ENCODE data around the gene ERC1.
"Not testable (repeated sequence)": the region's sequence is repeated elsewhere in the genome, so short reads cannot be mapped to it uniquely, and the experiment has no call there.

Gene ERC1

DNA sequence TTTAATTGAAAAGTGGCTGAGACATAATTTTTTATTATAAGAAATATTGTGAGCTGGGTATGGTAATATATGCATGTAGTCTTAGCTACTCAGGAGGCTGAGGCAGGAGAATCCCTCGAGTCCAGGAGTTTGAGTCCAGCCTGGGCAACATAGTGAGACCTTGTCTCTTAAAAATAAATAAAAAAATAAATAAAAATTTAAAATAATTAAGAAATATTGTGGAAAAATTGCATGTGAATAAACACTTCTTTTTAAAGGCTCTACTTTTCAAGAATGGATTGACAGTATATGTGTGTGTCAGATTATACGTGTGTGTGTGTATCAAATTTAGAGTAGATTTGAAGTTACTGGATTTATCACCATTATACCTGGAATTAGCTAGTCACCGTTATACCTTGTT lies 43.2 kb downstream of the ERC1 start:
- no peak for FAIRE-seq

DNA sequence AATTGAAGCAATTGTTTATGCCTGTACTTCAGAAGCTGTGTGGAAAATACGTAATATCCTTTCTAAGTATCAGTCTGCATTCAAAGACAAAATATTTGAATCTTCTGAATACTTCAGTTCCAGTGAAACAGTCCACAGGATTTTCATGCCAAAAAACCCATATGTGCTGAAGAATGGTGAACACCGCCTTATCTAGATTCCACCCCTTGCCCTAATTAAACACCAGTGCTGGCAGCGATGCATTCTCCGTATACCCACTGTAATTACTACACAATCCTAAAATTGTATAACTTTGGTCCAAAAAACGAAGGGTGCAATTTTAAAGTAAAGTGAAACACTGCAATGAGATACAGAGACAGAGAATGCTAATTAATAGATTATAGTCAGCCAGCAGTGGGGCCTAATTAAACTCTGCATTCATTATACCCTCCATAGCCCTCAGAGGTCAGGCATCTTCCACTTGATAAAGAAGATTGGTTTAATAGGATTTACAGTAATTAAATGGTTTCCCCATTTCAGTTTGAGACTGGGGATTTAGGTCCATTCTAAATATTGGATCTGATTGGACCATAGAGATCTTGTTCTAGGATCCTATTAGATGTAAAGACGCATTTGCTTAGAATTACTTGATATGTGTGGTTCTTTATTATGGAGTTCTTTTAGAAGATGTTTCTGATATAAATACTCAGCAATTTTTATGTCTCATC lies 43.9 kb downstream of the ERC1 start:
- FAIRE-seq = no peak

DNA sequence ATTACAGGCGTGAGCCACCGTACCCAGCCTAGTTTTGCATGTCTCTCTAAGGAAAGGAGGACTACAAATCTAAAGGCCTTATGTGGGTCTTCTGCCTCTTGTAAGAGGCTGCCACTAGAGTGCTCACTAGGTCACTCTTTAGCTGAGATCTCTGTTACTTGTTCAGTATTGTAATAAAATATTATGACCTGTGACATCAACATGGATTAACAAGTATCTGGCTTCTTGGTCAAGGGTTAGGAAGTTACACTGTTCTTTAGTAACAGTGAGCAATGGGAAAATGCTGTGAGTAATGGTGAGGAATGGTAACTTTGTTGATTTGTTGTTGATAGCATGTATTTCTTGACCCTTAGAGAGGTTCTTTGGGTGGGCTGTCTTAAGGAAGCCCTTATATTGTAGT lies 50.5 kb downstream of the ERC1 start:
- FAIRE-seq = no peak

DNA sequence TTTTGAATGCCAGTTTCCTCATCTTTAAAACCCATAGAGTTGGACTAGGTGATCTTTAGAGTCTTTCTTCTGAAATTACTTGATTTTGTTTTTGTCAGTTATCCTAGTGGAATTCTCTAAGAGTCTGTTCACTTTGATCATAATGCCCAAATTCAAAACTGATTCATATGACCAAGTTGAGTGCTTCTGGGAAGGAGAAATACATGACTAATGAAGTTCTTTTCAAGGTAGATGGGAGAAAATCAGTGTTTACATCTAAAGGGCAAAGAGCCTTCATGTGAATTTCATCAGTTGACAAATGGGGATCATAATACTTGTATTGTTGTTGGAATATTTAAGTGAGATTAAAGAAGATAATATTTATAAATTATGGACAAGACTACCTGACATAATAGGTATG lies 53.2 kb downstream of the ERC1 start:
- FAIRE-seq = no peak

DNA sequence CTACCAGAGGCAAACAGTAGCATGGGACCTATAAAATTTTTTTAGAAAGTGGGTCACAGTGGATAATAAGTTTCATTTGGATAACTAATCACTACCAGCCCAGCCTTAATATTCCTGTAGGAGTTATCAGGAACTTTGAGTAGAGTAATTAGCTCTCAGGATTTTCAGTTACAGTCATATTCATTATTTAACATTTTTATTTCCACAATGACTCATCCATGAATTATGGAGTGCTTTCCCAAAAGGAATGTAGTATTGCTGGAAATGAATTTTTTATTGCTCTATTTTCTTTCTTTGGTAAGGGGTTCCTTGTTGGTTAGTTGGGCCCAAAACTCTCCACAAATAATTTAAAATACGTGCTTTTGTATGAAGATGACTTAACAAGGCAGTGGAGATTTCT lies 53.7 kb downstream of the ERC1 start:
- no peak for FAIRE-seq

DNA sequence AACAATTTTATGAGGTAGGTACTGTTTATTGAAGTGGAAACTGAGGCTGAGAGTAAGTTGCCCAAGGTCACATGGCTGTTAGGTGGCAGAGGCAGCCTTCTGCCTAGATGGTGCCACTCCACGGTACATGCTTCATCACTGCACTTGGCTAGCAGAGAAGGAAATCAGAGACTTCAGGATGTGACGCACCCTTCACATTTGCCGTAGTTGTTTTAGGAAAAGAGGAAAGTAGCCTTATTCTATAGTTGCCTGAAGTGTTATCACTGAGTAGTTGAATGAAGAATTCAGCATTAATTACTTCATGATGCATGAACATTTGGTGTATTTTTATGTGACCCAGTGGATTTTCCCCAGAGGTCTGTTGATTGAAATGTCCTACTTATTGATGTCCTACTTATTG lies 55.7 kb downstream of the ERC1 start:
- FAIRE-seq = no peak

DNA sequence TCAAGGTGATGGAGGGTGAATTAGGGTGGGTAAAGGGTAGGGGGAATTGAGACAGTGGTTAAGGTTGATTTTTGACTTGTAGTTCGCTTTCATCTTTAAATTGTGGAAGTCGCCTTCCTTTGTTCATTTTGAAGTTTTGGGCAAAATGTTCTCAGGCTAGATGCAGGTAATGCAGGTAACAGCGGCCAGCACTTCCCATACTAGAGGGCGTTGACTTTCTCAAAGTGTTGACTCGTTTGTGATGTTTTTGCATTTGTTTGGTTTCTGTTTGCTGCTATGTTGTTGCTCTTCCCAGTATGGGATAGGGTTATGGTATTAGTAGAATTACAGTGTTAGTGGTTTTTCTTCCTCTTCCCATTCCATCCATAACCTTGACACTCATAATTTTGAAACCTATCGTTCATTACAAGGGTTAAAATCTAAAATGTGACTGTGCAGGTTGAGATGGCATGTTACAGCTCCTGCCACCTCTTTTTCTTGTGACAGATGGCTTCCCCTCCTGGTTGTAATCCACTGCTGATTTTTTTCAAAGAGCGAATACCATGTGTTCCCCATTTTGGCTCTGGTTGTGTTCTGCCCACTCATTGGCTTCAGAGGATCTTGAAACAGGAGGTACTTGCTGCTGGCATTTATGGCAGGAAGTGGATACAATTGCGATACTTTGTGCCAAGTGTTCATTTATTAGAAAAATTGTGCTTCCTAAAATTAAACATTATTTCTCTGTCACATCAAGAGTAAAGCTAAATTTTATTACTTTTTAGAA lies 57.1 kb downstream of the ERC1 start:
- FAIRE-seq = no peak

DNA sequence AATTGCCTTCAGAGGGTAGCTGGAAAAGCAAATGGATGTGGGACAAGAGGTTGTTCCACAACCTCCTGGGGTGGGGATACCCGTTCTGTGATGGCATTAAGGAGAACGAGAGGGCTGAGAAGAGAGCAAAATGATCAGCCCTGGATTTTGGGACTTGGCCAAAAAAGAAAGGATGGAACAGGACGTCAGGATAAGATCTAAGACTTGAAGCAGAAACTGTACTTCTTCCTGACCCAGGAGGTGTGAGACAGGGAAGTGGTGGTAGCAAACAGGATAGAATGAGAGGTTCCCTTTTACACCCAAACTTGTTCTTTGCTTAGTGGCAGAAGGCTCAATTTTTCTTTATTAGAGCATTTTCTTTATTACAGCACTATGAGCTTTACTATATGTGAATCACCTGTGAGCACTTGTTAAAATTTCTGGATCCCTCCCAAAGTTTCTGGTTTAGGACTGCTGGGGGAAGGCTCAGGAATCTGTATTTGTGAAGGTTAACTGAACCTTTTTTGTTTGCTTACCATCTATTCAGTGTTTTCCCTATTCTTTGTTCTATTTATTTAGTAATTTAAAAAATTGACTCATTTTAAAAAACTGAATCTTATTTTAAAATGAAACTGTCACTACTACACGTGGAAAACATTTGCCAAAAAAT lies 59.2 kb downstream of the ERC1 start:
- no peak for FAIRE-seq

DNA sequence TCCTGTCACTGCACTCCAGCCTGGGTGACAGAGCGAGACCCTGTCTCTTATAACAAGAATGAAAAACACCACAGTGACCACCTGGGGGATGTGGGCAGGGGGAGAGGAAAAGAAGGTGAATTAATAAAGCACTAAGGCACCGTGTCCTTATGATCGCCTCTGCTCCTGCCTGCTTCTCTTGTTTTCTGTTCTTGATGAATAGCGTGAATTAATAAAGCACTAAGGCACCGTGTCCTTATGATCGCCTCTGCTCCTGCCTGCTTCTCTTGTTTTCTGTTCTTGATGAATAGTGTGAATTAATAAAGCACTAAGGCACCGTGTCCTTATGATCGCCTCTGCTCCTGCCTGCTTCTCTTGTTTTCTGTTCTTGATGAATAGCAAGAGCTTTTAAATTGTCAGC lies 60.6 kb downstream of the ERC1 start:
- not testable (repeated sequence) for FAIRE-seq

DNA sequence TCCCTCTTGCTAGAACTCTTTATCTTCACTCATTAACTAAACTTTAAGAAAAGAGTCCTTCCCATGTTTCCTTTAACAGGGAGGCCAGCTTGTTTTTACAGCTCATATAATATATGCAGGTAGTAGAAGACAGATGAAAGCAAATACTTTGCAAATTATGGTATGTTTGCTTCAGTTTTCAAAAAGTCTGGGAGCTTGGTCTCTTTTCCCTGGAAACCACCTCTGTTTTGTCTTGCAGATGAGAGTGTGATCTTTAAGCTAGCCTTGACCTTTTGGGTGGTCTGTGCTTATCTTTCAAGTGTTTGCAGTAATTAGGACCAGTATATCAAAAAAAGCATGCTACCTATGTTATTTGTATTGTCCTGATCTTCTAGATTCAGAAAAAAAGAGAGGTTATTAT lies 62.7 kb downstream of the ERC1 start:
- no peak for FAIRE-seq

DNA sequence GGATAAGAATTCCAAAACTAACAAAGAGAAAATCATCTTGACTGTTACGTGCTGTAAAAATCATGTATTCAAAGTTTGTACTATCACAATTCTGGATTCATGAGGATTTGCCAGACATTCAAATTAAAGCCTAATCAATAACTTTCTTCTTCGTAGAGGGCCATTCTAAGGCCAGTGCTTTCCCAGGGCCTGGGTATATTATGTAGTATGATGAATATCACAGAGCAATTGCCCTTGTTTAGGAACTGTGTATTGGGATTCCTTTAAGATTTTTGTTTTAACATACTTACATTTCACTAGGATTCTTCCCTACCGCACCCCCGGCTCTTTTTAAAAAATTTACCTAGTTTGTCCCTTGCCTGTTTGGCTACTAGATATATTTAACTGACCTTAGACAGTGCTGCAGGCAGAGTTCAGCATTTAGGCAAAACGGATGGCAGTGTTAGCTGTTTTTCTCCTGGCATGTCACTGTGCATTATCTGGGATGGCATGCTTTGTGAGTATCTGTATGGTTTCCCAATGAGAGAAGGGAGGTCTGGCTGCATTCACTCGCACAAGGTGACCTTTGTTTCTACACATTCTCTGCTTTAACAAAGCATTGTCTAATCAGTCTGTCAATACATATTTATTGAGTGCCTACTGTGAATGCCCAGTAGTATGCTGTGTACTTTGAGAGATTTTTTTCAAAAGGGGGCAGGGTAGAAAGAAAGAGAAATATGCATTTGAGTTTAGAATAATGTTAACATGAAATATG lies 63.3 kb downstream of the ERC1 start:
- no peak for FAIRE-seq

DNA sequence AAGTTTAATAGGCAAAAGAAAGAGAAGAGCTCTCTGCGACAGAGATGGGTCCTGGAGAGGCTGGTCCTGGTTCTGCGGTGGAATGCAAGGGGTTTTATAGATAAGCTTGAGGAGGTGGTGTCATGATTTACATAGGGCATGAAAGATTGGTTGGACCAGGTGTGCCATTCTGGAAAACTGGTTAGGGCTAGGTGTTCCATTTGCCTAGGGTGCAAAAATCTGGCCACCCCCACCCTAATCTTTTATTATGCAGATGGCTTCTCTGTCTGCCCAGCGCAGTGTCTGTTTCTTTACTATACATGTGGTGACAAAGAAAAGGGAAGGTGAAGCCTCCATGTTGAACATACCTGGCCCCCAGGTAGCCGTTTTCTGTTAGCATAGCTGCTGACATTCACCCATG lies 65.4 kb downstream of the ERC1 start:
- no peak for FAIRE-seq

DNA sequence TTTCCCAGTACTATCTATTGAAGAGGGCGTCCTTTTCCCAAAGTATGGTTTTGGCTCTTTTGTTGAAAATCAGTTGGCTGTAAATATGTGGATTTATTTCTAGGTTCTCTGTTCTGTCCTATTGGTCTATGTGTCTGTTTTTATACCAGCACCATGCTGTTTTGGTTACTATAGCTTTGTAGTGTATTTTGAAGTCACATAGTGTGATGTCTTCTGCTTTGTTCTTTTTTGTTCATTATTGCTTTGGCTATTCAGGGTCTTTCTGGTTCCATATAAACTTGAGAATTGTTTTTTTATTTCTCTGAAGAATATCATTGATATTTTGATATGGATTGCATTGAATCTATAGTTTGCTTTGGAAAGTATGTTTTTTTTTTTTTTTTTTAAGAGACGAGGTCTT lies 67.4 kb downstream of the ERC1 start:
- FAIRE-seq = no peak

DNA sequence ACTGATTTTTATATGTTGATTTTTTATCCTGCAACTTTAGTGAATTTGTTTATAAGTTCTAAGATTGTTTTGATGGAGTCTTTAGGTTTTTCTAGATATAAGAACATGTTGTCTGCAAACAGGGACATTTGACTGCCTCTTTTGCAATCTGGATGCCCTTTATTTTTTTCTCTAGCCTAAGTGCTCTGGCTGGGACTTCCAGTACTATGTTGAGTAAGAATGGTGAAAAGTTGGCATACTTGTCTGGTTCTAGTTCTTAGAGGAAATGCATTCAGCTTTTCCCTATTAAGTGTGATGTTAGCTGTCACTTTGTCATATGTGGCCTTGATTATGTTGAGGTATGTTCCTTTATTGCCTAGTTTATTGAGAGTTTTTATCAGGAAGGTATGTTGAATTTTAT lies 68.1 kb downstream of the ERC1 start:
- no peak for FAIRE-seq

DNA sequence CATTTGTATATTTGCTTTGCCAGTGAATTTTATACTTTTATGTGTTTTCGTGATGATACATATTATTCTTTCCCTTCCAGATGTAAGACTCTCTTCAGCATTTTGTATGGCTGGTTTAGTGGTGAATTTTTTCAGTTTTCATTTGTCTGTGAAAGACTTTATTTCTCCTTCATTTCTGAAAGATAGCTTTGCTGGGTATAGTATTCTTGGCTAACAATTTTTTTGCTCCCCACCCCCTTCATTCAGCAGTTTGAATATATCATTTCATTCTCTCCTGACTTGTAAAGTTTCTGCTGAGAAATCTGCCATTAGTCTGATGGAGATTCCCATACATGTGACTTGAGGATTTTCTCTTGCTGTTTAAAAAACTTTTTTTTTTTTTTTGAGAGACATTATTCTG lies 72.8 kb downstream of the ERC1 start:
- FAIRE-seq = no peak

DNA sequence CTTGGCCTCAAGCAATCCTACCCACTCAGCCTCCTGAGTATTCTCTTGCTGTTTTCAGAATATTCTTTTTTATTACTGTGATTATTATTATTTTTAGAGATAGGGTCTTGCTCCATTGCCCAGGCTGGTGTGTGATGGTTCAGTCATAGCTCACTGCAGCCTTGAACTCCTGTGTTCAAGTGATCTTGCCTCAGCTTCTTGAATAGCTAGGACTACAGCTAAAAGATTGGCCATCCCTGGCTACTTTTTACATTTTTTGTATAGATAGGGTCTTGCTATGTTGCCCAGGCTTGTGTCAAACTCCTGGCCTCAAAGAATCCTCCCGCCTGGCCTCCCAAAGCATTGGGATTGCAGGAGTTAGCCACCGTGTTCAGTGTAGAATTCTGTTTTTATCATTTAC lies 73.3 kb downstream of the ERC1 start:
- FAIRE-seq = no peak

DNA sequence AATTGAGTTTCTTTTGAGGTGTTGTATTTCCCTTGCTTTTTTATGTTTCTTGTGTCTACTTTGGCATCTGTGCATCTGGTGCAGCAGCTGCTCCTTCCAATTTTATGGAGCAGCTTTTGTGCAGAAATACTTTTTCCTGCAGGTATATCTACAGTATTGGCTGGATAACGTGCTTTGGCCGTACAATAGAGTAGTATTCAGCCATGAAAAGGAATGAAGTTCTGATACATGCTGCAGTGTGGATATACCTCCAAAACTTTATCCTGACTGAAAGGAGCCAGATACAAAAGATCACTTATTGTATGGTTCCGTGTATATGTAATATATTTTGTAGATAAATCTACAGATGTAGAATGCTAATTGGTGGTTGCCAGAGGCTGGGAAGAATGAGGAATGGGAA lies 74.6 kb downstream of the ERC1 start:
- FAIRE-seq = no peak

DNA sequence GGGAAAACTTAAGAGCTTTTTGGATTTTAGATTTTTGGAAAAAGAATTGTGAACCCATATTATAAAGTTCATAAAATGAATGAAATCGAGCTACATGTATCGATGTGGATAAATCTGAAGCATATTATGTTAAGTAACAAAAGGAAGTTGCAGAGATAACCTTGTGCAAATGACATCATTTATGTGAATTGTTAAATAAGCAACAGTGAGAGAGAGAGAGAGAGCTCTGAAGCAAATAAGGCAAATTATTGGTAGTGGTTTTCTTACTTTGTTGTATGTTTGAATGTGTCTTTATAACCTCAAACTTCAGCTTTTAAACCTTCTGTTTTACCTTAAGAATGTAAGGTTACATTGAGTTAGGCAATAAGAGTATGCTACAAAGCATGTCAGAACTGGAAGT lies 78.8 kb downstream of the ERC1 start:
- no peak for FAIRE-seq

DNA sequence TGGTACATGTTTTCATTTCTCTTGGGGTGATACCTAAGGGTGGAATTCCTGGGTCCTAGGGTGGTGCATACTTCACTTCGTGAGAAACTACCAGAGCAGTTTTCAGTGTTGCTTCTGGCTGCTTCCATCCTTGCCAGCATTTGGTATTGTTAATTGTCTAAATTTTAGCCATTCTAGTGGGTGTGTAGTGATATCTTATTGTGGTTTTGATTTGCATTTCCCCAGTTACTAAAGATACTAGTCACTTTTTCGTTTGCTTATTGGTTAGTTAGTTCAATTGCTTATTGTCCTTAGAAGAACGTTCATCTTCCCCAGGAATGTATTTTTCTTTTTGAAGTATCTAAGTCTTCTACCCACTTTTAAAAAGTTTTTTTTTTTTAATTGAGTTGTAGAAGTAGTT lies 80.2 kb downstream of the ERC1 start:
- no peak for FAIRE-seq

DNA sequence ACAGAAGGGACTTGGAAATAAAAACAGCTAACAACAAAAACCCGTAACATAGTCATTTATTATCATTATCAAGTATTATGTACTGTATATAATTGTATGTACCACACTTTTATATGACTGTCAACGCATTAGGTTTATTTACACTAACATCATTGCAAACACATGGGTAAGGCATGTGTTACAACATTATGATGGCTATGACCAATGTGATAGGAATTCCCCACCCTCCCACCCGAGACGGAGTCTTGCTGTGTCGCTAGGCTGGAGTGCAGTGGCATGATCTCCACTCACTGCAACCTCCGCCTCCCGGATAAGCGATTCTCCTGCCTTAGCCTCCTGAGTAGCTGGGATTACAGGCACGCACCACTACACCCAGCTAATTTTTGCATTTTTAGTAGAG lies 82.6 kb downstream of the ERC1 start:
- no peak for FAIRE-seq

DNA sequence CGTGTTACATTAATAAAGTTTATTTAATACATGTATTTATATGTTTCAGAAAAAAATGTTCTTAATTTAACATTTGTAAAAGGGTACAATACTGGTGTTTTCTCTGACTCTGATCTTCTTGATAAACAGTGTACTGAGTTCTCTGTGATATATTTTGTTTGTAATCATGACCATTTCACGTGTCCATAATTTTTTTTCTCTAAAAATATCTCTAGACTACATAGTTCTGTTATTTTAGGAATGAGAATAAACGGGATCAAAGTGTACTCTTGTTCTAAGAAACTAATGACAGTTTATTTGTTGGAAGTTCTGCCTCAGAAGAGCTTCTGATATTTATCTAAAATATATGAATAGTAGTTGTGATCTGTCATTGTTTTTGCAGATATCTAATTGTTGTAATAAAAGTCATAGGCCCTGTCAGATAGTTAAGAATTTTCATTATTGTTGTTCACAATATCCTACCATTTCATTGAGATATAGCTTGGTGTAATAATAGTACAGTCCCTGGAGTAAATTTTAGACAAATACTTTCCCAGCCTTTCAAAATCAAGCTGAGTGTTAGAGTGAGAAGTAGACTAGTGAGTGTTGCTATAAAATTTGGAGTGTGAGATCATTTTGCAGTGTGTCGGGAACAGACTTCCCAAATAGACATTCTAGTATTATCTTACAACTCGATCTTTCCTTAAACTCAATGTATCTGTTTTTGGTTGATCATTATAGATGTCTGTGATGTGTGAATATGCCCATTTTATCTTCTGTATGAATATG lies 86.2 kb downstream of the ERC1 start:
- no peak for FAIRE-seq

DNA sequence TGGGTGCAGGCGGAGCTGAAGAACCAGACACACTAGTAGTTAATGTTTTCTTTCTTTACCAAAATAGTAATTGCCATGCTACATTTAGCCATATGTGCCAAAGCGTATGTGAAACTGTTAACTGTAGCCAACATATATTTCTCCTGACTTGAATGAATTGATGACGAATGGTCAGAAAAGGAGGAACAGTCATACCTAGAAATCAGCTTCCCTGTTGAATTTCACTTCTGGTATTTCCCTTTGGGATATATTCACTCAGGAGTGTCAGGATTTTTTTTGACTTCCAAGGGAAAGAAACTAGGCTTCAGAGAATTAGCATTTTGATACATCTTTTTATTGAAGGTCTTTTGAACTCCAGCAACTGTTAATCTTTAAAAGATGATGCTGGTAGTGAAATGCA lies 87.0 kb downstream of the ERC1 start:
- no peak for FAIRE-seq

Data from A204.1 (cell line).